HL-60 (cell line): ENCODE results near the gene ETV7.

Source experiments
- DNase-seq, 2 experiments: peaks; one replicate each; pipeline ENCODE4 v3.0.0-alpha.2; 2010 to 2020; ENCODE audit warnings: low read depth in 1 of 2, low spot score in 1 of 2
- H3K27ac ChIP-seq: fragments of 250-450 bp; sonication (Bioruptor Pico); replicated peaks from 2 replicates; pipeline ENCODE4 v1.5.1; 2020; ENCODE audit warnings: mild to moderate bottlenecking, moderate library complexity
- H3K27me3 ChIP-seq: fragments of 250-450 bp; sonication (Bioruptor Pico); 2 replicates; pipeline ENCODE4 v1.5.1; 2021; ENCODE audit warnings: mild to moderate bottlenecking, moderate library complexity; ENCODE audit not compliant: insufficient read depth, poor library complexity, severe bottlenecking
- H3K4me3 ChIP-seq: replicated peaks from 2 replicates; pipeline ENCODE4 v1.5.1; 2011; ENCODE audit warnings: mild to moderate bottlenecking, control low read depth, low read length; ENCODE audit not compliant: insufficient read depth
- GABPA ChIP-seq: IDR thresholded peaks from 2 replicates; pipeline ENCODE4 v1.6.1; 2012; ENCODE audit warnings: low read depth
- POLR2AphosphoS5 ChIP-seq: IDR thresholded peaks from 2 replicates; pipeline ENCODE4 v1.6.1; 2012; ENCODE audit warnings: low read depth
- SPI1 ChIP-seq: IDR thresholded peaks from 2 replicates; pipeline ENCODE4 v1.6.1; 2012; ENCODE audit warnings: low read depth, mild to moderate bottlenecking, borderline replicate concordance
- TF ChIP-seq, protein P1 (sequence below): IDR thresholded peaks from 2 replicates; pipeline ENCODE4 v1.6.1; 2012; ENCODE audit warnings: low read depth; ENCODE audit not compliant: insufficient replicate concordance
- TF ChIP-seq, protein P2 (sequence below): IDR thresholded peaks from one replicate; pipeline ENCODE4 v1.5.1; 2011; ENCODE audit warnings: low read length, control low read depth, inconsistent platforms; ENCODE audit not compliant: insufficient read depth

ETV7 gene

DNA sequence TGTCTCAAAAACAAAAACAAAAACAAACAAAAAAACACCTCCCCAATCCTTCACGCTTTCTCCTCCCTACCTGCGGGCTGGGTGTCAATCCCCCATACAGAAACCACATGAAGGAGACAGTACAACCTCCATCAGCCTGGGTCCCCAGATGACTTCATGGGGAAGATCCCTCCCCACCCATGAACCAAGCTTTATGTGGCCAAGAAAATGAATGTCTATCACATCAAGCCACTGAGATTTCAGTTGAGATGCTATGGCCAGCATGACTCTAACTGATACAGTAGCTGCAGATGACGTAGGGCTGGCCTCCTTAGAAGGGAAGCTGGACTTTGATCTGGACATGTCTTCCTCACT is 29.6 kb downstream of the ETV7 start:
- H3K4me3 ChIP-seq: no peak overlapping the region
- no peak for TF ChIP-seq SPI1
- TF ChIP-seq GABPA: no peak
- no peak for TF ChIP-seq POLR2AphosphoS5
- TF ChIP-seq, protein P1, sequence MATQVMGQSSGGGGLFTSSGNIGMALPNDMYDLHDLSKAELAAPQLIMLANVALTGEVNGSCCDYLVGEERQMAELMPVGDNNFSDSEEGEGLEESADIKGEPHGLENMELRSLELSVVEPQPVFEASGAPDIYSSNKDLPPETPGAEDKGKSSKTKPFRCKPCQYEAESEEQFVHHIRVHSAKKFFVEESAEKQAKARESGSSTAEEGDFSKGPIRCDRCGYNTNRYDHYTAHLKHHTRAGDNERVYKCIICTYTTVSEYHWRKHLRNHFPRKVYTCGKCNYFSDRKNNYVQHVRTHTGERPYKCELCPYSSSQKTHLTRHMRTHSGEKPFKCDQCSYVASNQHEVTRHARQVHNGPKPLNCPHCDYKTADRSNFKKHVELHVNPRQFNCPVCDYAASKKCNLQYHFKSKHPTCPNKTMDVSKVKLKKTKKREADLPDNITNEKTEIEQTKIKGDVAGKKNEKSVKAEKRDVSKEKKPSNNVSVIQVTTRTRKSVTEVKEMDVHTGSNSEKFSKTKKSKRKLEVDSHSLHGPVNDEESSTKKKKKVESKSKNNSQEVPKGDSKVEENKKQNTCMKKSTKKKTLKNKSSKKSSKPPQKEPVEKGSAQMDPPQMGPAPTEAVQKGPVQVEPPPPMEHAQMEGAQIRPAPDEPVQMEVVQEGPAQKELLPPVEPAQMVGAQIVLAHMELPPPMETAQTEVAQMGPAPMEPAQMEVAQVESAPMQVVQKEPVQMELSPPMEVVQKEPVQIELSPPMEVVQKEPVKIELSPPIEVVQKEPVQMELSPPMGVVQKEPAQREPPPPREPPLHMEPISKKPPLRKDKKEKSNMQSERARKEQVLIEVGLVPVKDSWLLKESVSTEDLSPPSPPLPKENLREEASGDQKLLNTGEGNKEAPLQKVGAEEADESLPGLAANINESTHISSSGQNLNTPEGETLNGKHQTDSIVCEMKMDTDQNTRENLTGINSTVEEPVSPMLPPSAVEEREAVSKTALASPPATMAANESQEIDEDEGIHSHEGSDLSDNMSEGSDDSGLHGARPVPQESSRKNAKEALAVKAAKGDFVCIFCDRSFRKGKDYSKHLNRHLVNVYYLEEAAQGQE: no peak
- TF ChIP-seq, protein P2, sequence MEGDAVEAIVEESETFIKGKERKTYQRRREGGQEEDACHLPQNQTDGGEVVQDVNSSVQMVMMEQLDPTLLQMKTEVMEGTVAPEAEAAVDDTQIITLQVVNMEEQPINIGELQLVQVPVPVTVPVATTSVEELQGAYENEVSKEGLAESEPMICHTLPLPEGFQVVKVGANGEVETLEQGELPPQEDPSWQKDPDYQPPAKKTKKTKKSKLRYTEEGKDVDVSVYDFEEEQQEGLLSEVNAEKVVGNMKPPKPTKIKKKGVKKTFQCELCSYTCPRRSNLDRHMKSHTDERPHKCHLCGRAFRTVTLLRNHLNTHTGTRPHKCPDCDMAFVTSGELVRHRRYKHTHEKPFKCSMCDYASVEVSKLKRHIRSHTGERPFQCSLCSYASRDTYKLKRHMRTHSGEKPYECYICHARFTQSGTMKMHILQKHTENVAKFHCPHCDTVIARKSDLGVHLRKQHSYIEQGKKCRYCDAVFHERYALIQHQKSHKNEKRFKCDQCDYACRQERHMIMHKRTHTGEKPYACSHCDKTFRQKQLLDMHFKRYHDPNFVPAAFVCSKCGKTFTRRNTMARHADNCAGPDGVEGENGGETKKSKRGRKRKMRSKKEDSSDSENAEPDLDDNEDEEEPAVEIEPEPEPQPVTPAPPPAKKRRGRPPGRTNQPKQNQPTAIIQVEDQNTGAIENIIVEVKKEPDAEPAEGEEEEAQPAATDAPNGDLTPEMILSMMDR: no peak
- H3K27ac ChIP-seq: no peak overlapping the region
- no peaks in the 10 kb centered on the region for H3K27me3 ChIP-seq
- DNase-seq: no peak

GRCh38 chr6:36355819-36356218 is 31.6 kb downstream of the ETV7 start:
- Histone ChIP-seq H3K27me3 (no peaks in the 10 kb centered on the region), H3K27ac (no peak overlapping the region), H3K4me3 (no peak overlapping the region)
- DNase-seq: peak; percentile 36 to 49
- TF ChIP-seq, protein P1: no peak
- TF ChIP-seq GABPA: no peak
- TF ChIP-seq, protein P2: no peak
- TF ChIP-seq POLR2AphosphoS5: no peak
- no peak for TF ChIP-seq SPI1

DNA sequence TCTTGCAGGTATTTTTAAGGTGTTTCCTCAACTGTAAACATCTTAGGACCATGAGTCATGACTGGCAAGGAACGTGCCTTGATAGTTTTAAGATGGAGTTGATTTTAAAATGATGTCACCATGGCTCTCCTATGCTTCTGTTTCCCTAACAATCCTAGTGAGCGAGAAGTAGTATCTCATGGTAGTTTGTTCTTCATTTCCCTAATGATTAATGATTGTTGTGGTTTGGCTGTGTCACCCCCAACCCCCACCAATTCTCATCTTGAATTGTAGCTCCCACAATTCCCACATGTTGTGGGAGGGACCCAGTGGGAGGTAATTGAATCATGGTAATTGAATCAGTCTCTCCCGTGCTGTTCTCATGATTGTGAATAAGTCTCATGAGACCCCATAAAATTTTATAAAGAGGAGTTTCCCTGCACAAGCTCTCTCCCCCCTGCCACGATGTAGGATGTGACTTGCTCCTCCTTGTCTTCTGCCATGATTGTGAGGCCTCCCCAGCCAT is 34.0 kb downstream of the ETV7 start:
- Histone ChIP-seq H3K4me3 (no peak overlapping the region), H3K27me3 (no peaks in the 10 kb centered on the region), H3K27ac (no peak overlapping the region)
- DNase-seq: no peak
- TF ChIP-seq SPI1: no peak
- TF ChIP-seq, protein P2: no peak
- no peak for TF ChIP-seq GABPA
- TF ChIP-seq POLR2AphosphoS5: no peak
- TF ChIP-seq, protein P1: no peak
